ACC112 (cell line): ENCODE measurements around the gene ZCWPW1.

ENCODE experiments used
- H2AFZ ChIP-seq: fragments of 200-600 bp; sonication (generic); one replicate; pipeline ENCODE4 v1.6.0; 2017; ENCODE audit warnings: antibody characterized with exemption, low read length; ENCODE audit not compliant: unreplicated experiment
- H3K27ac ChIP-seq: fragments of 200-600 bp; sonication (generic); 2 replicates; pipeline ENCODE4 v1.5.1; 2014; ENCODE audit warnings: low read depth, mild to moderate bottlenecking, antibody characterized with exemption, low read length, moderate library complexity
- H3K27me3 ChIP-seq: fragments of 200-600 bp; sonication (generic); 2 replicates; pipeline ENCODE4 v1.6.1; 2014; ENCODE audit warnings: mild to moderate bottlenecking, antibody characterized with exemption, low read length, moderate library complexity, mixed read lengths; ENCODE audit not compliant: insufficient read depth
- H3K36me3 ChIP-seq: fragments of 200-600 bp; sonication (generic); 2 replicates; pipeline ENCODE4 v1.6.1; 2016; ENCODE audit warnings: mild to moderate bottlenecking, antibody characterized with exemption, low read length, moderate library complexity, mixed read lengths; ENCODE audit not compliant: insufficient read depth
- H3K4me1 ChIP-seq: fragments of 200-600 bp; sonication (generic); one replicate; pipeline ENCODE4 v1.6.1; 2016; ENCODE audit warnings: low read length, mixed read lengths; ENCODE audit not compliant: insufficient read depth, unreplicated experiment, control insufficient read depth
- H3K4me3 ChIP-seq: fragments of 200-600 bp; sonication (generic); 2 replicates; pipeline ENCODE4 v1.5.1; 2014; ENCODE audit warnings: mild to moderate bottlenecking, low read depth, low read length
- H3K79me2 ChIP-seq: fragments of 200-600 bp; sonication (generic); one replicate; pipeline ENCODE4 v1.6.0; 2016; ENCODE audit warnings: low read length; ENCODE audit not compliant: control insufficient read depth, unreplicated experiment, insufficient read depth

ZCWPW1 gene

DNA sequence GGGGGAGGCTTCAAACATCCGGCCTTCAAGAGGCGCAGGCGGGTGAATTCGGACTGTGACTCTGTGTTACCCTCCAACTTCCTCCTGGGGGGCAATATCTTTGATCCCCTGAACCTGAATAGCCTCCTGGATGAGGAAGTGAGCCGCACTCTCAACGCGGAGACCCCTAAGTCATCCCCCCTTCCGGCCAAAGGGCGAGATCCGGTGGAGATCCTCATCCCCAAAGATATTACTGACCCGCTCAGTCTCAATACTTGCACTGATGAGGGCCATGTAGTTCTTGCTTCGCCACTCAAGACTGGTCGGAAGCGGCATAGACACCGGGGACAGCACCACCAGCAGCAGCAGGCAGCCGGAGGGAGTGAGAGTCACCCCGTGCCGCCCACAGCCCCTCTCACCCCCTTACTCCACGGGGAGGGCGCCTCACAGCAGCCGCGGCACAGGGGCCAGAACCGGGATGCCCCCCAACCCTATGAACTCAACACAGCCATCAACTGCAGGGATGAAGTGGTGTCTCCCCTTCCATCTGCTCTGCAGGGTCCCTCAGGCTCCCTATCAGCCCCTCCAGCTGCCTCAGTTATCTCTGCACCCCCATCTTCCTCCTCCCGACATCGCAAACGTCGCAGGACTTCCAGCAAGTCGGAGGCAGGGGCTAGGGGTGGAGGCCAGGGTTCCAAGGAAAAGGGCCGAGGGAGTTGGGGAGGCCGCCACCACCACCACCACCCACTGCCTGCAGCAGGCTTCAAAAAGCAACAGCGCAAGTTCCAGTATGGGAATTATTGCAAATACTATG, 2.2 kb upstream of the ZCWPW1 start:
- Histone ChIP-seq H3K27ac (peak overlapping the region; percentile 95), H3K4me1 (peaks cover 30% of the 10 kb centered on the region), H3K4me3 (peak overlapping the region; percentile 80), H3K79me2 (peaks cover 41% of the 10 kb centered on the region), H3K36me3 (0 out of 2 replicates have a peak, but pooled peaks cover 8% of the 10 kb centered on the region), H2AFZ (no peak overlapping the region), H3K27me3 (no peaks in the 10 kb centered on the region)

DNA sequence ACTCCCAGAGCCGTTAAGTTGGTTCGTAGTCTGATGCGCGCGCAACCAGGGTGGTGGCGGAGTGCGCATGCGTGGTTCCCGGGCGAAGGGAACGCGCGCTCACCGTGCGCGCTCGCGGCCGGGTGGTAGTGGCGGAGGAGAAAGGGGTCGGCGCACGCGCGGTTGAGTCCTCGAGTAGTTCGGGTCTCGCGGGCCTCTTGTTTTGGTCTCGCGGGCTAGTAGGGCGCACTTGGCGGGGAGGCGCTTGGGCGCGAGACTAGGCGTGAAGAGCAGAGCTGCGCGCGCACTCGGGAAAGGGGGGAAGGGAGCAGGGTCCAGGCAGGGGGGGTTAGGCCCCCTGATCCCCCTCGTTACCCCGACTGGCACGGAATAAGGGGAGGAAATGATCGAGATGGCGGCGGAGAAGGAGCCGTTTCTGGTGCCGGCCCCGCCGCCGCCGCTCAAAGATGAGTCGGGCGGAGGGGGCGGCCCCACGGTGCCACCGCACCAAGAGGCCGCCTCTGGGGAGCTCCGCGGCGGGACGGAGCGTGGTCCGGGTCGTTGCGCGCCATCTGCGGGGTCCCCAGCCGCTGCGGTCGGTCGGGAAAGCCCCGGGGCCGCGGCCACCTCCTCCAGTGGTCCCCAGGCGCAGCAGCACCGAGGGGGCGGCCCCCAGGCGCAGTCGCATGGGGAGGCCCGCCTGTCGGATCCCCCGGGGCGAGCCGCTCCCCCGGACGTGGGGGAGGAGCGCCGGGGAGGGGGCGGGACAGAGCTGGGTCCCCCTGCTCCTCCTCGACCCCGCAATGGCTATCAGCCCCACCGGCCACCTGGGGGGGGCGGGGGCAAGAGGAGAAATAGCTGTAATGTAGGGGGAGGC, 1.4 kb upstream of the ZCWPW1 start, which contains the start of gene MEPCE:
MEPCE (plus strand) TSS at position 195 of the 856 bp plus-strand sequence; CDS start at position 383, 188 bp downstream.
- peaks cover 28% of the 10 kb centered on the region for H3K4me1 ChIP-seq
- no peaks in the 10 kb centered on the region for H3K27me3 ChIP-seq
- H3K36me3 ChIP-seq, result 0 out of 2 replicates have a peak, but pooled peaks cover 8% of the 10 kb centered on the region
- H3K27ac ChIP-seq, result peak within 1 kb of the TSS; percentile 95
- H3K79me2 ChIP-seq, result peaks cover 34% of the 10 kb centered on the region
- H3K4me3 ChIP-seq, result peak within 1 kb of the TSS; percentile 80
- no peak within 1 kb of the TSS for H2AFZ ChIP-seq

DNA sequence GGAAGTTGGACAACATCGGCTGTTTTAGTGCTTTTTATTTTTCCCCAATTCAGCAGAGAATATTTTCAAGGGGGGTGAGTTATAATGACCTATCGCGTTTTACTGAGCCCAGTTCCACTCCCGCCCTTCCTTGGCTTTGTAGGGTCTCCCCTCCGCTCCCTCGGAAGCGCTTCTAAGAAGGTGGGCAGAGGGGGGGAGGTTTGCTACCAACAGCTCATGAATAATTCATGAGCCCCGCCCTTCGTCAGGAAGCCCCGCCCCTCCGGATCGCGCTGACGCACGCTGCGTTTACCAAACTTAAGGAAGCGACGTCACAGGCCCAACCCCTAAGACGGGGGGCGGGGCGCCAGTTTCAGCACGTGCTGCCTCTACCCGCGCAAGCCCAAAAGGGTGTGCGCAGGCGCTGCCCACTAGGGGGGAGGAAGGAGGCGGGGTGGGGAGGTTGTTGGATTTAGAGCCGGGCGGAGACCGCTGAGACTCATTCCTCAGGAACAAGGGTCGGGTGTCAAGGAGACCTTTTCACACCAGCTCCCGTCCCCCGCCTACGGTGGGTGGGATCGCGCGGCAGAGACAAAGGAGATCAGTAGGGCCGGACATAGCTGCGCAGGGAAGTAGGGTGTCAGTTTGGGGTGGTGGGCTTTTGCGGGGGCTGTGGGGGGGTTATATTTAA, 599 bp upstream of the ZCWPW1 start:
- no peaks in the 10 kb centered on the region for H3K27me3 ChIP-seq
- 0 out of 2 replicates have a peak, but pooled peaks cover 7% of the 10 kb centered on the region for H3K36me3 ChIP-seq
- no peak overlapping the region for H2AFZ ChIP-seq
- H3K79me2 ChIP-seq, result peaks cover 31% of the 10 kb centered on the region
- peak overlapping the region; percentile 80 for H3K4me3 ChIP-seq
- peak overlapping the region; percentile 95 for H3K27ac ChIP-seq
- peaks cover 24% of the 10 kb centered on the region for H3K4me1 ChIP-seq

DNA sequence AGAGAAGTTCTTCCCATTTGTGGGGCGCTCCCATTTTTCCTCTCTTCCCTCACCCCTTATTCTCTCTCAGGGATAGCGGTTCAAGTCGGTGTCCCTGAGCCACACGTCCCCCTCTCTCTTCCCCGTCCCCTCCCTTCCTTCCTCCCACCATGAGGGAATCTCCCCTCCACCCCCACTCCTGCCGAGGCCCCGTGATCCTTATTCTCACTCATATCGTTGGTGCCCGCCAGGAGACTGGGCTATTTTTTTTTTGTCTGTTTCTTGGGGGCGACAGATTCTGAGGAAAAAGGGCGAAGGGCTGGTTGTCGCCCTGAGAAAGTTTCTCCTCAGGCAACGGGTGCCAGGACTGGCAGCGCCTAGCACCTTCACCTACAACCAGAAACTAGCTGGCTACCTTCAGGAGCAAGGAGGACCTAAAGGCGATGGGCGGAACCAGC, 723 bp downstream of the ZCWPW1 start:
- H3K4me3 ChIP-seq, result peak overlapping the region; percentile 80
- H2AFZ ChIP-seq, result peak overlapping the region; percentile 76
- H3K27me3 ChIP-seq, result no peaks in the 10 kb centered on the region
- H3K36me3 ChIP-seq, result 0 out of 2 replicates have a peak, but pooled peaks cover 4% of the 10 kb centered on the region
- peaks cover 24% of the 10 kb centered on the region for H3K4me1 ChIP-seq
- H3K27ac ChIP-seq, result 0 out of 2 replicates have a peak overlapping the region, but pooled peaks have one; percentile 95
- H3K79me2 ChIP-seq, result peaks cover 29% of the 10 kb centered on the region

DNA sequence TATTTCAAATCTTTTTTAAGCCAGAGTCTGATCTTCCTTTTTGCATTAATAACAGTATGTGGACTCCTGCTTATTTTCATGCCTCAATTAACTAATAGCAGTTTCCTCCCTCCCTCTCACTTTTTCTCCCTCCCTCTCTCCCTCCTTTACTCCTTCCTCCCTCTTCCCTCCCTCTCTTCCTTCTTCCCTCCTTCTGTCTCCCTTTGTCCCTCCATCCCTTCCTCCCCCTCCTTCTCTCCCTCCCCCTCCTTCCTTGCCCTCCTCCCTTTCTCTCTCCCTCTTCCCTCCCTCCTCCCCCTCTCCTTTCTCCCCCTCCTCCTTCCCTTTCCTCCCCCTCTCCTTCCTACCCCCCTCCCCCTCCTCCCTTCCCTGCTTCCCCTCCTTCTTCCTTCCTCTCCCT, 2.0 kb downstream of the ZCWPW1 start:
- Histone ChIP-seq H3K4me1 (peaks cover 13% of the 10 kb centered on the region), H3K36me3 (0 out of 2 replicates have a peak, but pooled peaks cover 4% of the 10 kb centered on the region), H3K27ac (no peak overlapping the region), H3K27me3 (no peaks in the 10 kb centered on the region), H3K79me2 (peaks cover 18% of the 10 kb centered on the region), H3K4me3 (no peak overlapping the region), H2AFZ (no peak overlapping the region)

DNA sequence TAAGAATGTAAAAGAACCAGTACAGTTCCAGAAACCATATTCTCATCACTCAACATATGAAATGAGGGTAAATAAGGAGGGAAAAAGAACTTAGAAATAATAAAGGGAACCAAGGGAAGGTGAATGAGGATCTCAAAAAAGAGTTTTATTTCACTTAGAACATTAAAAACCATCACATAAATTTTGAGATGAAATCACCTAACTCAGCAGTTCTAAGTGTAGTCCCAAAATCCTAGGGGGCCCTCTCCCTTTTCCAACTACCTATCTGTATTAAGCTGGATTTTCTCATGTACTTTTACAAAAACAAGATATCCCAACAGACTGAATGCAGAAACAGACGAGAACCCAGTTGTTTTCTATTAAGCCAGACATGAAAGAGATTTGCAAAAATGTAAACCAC, 3.2 kb downstream of the ZCWPW1 start:
- Histone ChIP-seq H3K4me1 (peaks cover 4% of the 10 kb centered on the region), H3K36me3 (0 out of 2 replicates have a peak, but pooled peaks cover 4% of the 10 kb centered on the region)

DNA sequence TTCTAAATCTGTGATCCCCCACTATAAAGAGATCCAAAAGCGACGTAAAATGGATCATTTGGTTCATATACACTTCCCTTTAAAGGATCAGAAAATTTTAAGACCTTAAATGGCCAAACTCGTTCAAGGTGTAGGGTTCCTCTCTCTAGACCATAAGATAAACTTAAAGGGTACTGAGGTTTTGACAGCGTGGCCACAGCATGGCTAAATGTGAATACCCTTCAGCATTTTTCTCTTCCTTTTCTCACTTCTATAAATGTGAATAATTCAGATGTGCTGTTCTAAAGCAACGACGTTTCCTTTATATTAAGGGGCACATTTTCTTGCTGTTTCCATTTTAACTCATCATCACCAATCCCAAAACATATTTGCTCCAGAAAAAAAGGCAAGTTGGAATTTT, 5.2 kb downstream of the ZCWPW1 start:
- no peaks in the 10 kb centered on the region for H3K79me2 ChIP-seq
- no peak overlapping the region for H3K27ac ChIP-seq
- 0 out of 2 replicates have a peak, but pooled peaks cover 4% of the 10 kb centered on the region for H3K36me3 ChIP-seq
- no peak overlapping the region for H3K4me3 ChIP-seq
- no peak overlapping the region for H2AFZ ChIP-seq
- H3K27me3 ChIP-seq, result no peaks in the 10 kb centered on the region
- peaks cover 4% of the 10 kb centered on the region for H3K4me1 ChIP-seq

More for the DNA sequence above, 3.2 kb downstream of the ZCWPW1 start:
- no peak overlapping the region for H2AFZ ChIP-seq
- no peaks in the 10 kb centered on the region for H3K27me3 ChIP-seq
- H3K27ac ChIP-seq, result no peak overlapping the region
- peaks cover 6% of the 10 kb centered on the region for H3K79me2 ChIP-seq
- H3K4me3 ChIP-seq, result no peak overlapping the region

DNA sequence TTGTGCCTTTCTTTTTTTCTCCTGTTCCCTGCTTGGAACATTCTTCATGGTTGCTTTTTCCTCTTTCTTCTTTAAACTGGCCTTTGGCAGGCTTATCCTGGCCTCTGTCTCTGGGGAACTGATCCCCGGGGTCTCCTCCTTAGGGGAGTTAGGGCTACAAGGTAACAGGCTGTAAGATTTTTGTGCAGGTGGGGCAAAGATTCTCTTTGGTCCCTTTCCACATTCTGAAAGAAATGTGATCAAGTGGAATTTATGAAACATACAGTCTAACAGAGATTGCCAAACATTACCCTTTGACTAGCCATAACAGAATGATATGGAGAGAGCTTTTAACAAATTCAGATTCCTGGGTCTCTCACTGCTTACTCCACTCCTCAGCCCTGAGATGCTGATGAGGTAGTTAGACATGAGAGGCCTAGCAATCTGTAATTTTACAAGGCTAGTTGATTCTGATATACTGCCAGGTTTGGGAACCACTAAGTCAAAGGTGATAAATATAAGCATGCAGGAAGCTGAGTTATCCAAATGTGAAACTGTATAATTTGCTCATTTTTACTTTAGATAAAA, 8.8 kb downstream of the ZCWPW1 start:
- H3K27ac ChIP-seq, result no peak overlapping the region
- H3K4me1 ChIP-seq, result no peaks in the 10 kb centered on the region
- no peak overlapping the region for H2AFZ ChIP-seq
- no peaks in the 10 kb centered on the region for H3K79me2 ChIP-seq
- no peak overlapping the region for H3K4me3 ChIP-seq
- H3K36me3 ChIP-seq, result 0 out of 2 replicates have a peak, but pooled peaks cover 4% of the 10 kb centered on the region
- H3K27me3 ChIP-seq, result no peaks in the 10 kb centered on the region

DNA sequence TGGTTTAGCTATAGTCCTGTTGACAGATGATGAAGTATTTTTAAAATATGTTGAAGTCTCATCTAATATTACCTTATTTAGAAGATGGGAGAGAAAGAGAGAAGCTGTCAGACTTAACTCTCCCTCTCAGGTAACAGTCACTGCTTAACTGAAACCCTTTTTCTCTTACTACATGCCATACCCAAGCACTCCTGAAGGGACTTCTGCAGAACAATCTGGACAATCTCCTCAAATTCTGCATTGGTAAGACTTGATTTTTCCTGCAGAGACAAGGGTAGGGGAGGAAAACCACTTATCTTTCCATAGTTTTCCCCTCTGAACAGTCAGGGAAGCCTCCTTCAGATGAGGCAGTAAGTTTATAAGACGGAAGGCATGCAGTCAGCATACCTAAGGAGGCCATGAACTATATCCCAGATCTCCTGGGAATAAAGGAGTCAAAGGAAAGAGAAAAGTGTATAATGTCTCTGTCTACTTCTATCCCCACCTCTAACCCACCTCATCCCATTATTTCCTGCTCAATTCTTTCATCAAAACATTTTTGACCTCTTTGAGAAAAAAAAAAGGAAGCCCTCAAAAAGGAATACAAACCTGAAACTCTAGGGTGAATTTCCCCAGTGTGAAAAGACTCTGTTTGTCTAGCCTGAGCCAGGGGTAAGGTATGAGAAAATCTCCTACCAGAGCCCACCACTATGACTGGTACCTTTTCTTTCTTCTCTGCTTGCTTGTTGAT, 9.4 kb downstream of the ZCWPW1 start:
- Histone ChIP-seq H3K79me2 (no peaks in the 10 kb centered on the region), H3K27ac (no peak overlapping the region), H3K36me3 (0 out of 2 replicates have a peak, but pooled peaks cover 4% of the 10 kb centered on the region), H3K4me3 (no peak overlapping the region), H3K4me1 (no peaks in the 10 kb centered on the region), H3K27me3 (no peaks in the 10 kb centered on the region), H2AFZ (no peak overlapping the region)
